Gastroesophageal sphincter (tissue), 3 donors: Measurements from ENCODE around the gene CHRNA9.

ENCODE experiments used
- EP300 ChIP-seq: sonication (generic); formaldehyde crosslinking; IDR thresholded peaks from one replicate; pipeline ENCODE4 v1.6.1; 2017; ENCODE audit warnings: antibody characterized with exemption, mild to moderate bottlenecking
- POLR2A ChIP-seq, 2 donors: fragments of 450-650 bp; IDR thresholded peaks; one replicate each; pipeline ENCODE4 v1.6.1; 2017; ENCODE audit warnings: antibody characterized with exemption in 2 of 2, mild to moderate bottlenecking in 2 of 2, moderate library complexity in 1 of 2
- POLR2AphosphoS5 ChIP-seq: sonication (generic); formaldehyde crosslinking; IDR thresholded peaks from one replicate; pipeline ENCODE4 v1.6.1; 2017; ENCODE audit warnings: antibody characterized with exemption
- TF ChIP-seq, protein P1 (sequence below), 4 experiments: fragments of 200-600 bp in 2 of 4; fragments of 450-650 bp in 2 of 4; sonication (generic) in 1 of 4; IDR thresholded peaks; one replicate each; pipeline ENCODE4 v1.5.1; 2017 to 2019; ENCODE audit warnings: antibody characterized with exemption in 4 of 4, mild to moderate bottlenecking in 2 of 4, moderate library complexity in 2 of 4

DNA sequence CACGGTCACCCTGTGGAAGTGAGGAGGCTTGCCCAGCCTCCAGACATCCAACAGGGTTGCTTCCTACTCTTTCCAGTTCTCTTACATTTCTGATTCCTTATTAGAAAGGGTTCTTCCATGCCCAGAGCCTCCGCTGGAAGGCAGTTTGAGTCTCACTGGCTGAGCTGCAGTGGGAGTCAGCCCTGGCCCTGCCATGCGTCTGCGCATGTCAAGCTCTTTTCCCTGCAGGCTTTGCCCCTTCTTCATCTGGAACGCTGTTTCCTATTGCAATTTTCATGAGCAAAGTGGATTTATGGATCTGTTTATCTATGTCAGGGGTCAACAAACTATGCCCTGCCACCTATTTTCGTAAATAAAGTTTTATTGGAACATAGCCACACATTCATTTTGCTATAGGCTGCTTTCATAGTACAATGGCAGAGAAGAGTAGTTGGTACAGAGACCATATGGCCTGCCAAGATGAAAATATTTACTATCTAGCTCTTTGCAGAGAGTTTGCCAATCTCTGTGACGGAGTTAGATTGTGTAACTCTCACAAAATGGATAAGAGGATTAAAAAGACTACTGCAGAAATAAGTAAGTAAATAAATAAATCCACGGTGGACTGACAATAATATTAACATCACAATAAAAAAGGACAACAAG is 3.9 kb upstream of the CHRNA9 start:
- TF ChIP-seq POLR2AphosphoS5 = no peak
- no peak for TF ChIP-seq POLR2A (IDR thresholded peaks at IDR 0.05)
- TF ChIP-seq, protein P1, sequence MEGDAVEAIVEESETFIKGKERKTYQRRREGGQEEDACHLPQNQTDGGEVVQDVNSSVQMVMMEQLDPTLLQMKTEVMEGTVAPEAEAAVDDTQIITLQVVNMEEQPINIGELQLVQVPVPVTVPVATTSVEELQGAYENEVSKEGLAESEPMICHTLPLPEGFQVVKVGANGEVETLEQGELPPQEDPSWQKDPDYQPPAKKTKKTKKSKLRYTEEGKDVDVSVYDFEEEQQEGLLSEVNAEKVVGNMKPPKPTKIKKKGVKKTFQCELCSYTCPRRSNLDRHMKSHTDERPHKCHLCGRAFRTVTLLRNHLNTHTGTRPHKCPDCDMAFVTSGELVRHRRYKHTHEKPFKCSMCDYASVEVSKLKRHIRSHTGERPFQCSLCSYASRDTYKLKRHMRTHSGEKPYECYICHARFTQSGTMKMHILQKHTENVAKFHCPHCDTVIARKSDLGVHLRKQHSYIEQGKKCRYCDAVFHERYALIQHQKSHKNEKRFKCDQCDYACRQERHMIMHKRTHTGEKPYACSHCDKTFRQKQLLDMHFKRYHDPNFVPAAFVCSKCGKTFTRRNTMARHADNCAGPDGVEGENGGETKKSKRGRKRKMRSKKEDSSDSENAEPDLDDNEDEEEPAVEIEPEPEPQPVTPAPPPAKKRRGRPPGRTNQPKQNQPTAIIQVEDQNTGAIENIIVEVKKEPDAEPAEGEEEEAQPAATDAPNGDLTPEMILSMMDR (IDR thresholded peaks at IDR 0.05) = no peak
- no peak for TF ChIP-seq EP300
